Stimulated activated CD4-positive, alpha-beta T cell treated with anti-CD3 and anti-CD28 coated beads, Interleukin-4, amount 100 ng/mL, for 1 hour (primary cell): ENCODE data around the gene KLHL30.

ENCODE experiments used
- DNase-seq: peaks from one replicate; pipeline ENCODE4 v3.0.0-alpha.2; 2020

KLHL30 gene

GRCh38 chr2:238133499-238134392, 4.7 kb upstream of the KLHL30 start:
- no peak for DNase-seq

GRCh38 chr2:238134393-238134785, 4.1 kb upstream of the KLHL30 start:
- no peak for DNase-seq

- no peak for DNase-seq
Measured at GRCh38 chr2:238135601-238136150, 2.8 kb upstream of the KLHL30 start.

- DNase-seq, result no peak
Measured at GRCh38 chr2:238136820-238137537, 1.5 kb upstream of the KLHL30 start.

DNA sequence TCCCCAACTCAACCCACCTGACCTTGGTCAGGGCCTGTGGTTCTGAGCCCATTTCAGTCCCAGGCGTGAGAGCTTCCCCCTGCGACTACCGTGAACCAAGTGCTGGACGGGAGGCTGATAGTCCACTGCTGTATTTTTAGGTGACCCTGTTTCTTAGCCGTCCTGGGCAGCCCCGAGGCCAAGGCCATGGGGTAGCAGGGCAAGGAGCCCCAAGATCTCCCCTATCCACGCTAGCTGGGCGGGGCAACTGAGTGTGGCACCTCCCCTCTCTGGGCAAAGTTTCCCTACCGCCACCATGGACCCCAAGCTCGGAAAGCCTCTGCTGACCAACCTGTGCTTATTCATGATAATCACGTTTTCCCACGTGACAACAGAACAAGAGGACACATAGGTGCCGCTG, 583 bp upstream of the KLHL30 start:
- DNase-seq, result no peak

DNA sequence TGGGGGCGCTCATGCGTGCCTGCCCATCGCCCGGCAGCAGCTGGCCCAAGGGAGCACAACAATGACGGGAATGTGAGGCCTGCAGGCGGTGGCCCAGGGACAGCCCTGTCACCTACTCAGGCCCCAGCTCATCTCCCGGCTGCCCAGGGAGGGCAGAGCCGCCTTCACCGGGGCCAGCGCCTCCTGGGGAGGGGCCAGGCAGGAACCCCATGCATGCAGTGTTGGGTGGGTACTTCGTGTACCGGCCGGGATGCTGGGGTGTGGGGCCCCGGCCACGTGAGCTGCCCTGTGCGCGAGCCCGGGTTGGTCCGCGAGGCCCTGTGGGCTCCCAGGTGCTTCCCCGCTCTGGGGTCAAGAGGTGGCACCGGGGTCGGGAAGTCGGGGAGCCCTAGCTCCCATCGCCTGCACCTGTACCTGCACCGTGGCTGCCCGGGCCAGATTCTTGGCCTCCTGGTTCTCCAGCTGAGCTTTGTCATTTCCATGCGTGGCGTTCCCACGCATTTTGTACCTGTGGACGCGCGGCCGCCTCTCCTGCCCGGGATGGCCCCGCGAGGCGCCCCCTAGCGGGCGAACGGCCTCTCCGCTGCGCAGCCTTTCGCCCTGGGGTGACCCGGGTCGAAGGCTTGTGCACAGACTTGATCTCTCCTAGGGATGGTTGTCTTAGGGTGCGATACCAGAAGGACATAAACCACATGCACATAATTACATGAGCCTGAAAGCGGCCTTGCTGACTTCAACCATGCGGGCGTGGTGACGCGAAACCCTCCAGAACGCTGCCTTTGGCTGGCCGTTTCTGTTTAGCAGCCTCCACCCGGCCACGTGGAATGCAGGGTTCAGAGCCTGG, 950 bp downstream of the KLHL30 start:
- peak; percentile 36 for DNase-seq

- no peak for DNase-seq
Measured at GRCh38 chr2:238140040-238140439, 1.6 kb downstream of the KLHL30 start.

DNA sequence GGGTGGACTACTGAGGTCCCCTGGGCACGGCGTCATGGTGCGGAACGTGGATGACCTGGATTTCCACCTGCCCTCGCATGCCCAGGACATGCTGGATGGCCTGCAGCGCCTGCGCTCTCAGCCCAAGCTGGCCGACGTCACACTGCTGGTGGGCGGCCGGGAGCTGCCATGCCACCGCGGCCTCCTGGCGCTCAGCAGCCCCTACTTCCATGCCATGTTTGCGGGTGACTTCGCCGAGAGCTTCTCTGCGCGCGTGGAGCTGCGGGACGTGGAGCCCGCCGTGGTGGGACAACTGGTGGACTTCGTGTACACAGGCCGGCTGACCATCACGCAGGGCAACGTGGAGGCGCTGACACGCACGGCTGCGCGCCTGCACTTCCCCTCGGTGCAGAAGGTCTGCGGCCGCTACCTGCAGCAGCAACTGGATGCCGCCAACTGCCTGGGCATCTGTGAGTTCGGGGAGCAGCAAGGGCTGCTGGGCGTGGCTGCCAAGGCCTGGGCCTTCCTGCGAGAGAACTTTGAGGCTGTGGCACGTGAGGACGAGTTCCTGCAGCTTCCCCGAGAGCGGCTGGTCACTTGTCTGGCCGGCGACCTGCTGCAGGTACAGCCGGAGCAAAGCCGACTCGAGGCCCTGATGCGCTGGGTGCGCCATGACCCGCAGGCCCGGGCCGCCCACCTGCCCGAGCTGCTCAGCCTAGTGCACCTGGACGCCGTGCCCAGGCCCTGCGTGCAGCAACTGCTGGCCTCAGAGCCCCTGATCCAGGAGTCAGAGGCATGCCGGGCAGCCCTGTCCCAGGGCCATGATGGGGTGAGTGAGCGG, 2.5 kb downstream of the KLHL30 start:
- DNase-seq, result no peak

- DNase-seq, result no peak
Measured at GRCh38 chr2:238141541-238142318, 3.3 kb downstream of the KLHL30 start.

- DNase-seq, result no peak
Measured at GRCh38 chr2:238142382-238143205, 4.1 kb downstream of the KLHL30 start.

- DNase-seq, result peak; percentile 35
Measured at GRCh38 chr2:238143239-238143951, 4.9 kb downstream of the KLHL30 start.

DNA sequence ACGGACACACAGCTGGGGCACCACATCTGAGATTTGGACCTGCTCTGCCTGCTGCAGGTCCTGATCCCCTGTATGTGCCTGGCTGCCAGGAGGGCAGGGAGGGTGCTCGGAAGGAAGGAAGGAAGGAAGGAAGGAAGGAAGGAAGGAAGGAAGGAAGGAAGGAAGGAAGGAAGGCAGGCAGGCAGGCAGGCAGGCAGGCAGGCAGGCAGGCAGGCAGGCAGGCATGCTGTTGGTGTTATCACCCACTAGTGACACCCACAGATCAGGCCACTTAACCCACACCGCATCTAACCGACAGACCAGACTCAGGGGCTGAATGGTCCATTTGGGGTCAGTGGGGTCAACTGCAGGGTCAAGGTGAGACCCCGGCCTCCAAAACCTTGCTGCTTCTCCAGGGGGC, 5.8 kb downstream of the KLHL30 start:
- no peak for DNase-seq

- DNase-seq, result no peak
Measured at GRCh38 chr2:238145046-238145445, 6.6 kb downstream of the KLHL30 start.

DNA sequence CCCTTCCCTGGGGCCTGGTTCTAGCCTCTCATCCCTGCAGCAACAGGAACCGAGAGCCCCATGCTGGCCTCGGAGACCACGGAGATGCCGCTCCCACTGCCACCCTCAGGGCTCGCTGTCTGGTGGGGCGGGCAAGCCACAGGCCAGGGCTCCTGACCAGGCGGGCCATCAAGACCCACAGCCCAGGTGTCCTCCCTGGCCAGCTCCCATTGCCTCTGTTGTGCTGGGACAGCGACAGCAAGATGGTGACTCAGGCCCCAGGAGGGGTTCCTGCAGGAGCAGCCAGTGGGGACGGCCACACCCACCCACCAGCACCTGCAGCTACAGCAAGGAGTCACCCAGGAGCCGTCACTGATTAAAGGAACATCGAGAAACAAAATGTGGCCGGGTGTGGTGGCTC, 7.4 kb downstream of the KLHL30 start:
- DNase-seq, result no peak

DNA sequence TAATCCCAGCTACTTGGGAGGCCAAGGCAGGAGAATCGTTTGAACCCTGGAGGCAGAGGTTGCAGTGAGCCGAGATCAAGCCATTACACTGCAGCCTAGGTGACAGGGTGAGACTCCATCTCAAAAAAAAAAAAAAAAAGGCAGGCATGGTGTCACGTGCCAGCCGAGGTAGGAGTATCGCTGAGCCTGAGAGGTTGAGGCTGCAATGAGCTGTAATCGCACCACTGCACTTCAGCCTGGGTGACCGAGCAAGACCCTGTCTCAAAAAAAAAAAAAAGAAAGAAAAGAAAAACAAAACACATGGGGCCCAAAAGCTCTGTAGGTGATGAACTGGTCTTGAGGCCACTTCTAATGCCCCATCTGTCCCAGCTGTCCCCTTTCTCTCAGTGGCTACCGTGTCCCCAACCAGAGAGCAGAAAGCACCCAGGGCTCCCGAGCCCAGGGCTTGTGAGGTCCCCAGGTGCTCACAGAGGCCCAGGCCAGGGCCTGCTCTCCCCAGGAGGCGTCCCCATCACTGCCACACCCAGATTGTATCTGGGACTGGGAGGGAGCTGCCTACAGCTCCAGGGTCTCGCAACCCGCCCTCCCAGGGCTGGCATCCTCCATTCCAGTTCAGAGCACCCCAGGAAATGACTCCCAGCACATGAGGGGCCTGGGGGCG, 8.5 kb downstream of the KLHL30 start:
- DNase-seq, result no peak

- DNase-seq, result no peak
Measured at GRCh38 chr2:238148981-238149380, 10.5 kb downstream of the KLHL30 start.

DNA sequence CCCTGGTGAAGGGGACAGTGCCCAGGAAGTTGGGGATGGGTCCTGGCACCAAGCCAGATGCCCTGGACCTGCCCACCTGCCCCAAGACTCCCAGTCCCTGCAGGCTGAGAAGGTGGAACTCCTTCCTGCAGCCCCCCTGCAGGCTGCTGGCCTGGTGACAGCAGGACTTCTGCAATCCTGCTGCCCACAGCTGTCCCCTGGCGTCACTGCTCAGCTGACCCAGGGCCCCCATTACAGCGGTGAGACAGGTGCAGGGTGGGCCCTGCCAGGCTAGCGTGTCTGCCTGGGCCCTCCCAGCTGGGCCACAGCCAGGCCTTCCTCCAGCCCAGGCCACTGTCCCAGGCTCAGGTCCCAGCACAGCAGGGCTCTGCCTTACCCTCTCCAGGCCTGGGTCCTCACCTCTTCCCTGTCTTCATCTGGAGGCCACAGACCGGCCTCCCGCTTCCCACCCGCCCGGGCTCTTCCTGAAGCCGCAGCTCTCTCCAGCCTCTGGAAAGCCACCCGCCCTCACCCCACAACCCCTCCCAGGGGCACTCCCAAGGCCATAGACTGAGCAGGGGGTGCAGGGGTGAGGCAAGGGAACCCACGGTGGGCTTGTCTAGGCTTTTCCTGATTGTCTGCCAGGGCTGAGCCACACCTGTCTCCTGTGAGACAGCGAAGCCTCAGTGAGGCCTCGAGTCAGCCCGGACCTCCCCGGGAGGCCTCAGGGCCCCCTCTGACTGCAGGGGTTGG, 11.5 kb downstream of the KLHL30 start:
- no peak for DNase-seq

DNA sequence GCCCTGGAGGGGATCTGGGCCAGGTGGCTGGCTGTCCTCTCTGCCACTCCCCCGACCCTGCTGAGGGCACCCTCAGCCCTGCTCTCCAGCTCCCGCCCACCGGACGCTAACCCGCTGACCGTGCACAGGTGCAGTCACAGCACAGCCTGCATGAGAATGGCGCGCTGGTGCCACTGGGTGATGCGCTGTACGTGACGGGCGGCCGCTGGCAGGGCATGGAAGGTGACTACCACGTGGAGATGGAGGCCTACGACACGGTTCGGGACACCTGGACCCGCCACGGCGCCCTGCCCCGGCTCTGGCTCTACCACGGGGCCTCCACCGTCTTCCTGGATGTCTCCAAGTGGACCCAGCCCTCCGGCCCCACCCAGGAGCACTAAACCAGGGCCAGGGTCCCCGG, 12.2 kb downstream of the KLHL30 start:
- no peak for DNase-seq
